Erythroblast (primary cell): ENCODE measurements around the gene KRT27.
"Not testable (repeated sequence)": the region's sequence is repeated elsewhere in the genome, so short reads cannot be mapped to it uniquely, and the experiment has no call there.

Source experiments
- DNase-seq, 2 experiments: peaks; one replicate each; lab custom pipeline; 2025; lab: John Stamatoyannopoulos, UW
- GATA1 ChIP-seq: IDR thresholded peaks from 2 replicates; pipeline ENCODE4 v1.6.1; 2011; ENCODE audit warnings: low read depth, mild to moderate bottlenecking, control low read depth, low read length, moderate library complexity
- POLR2A ChIP-seq: IDR thresholded peaks from 2 replicates; pipeline ENCODE4 v1.6.1; 2011; ENCODE audit warnings: mild to moderate bottlenecking, low read length

KRT27 gene

GRCh38 chr17:40817103-40817682 lies 34.8 kb upstream of the KRT27 start:
- DNase-seq, result no peak
- TF ChIP-seq GATA1, result no peak

GRCh38 chr17:40816569-40816968 lies 34.2 kb upstream of the KRT27 start:
- TF ChIP-seq POLR2A, result no peak
- TF ChIP-seq GATA1, result no peak

GRCh38 chr17:40815381-40815780 lies 33.0 kb upstream of the KRT27 start:
- no peak for DNase-seq
- TF ChIP-seq POLR2A, result no peak

More at GRCh38 chr17:40816569-40816968, 34.2 kb upstream of the KRT27 start:
- DNase-seq, result no peak

DNA sequence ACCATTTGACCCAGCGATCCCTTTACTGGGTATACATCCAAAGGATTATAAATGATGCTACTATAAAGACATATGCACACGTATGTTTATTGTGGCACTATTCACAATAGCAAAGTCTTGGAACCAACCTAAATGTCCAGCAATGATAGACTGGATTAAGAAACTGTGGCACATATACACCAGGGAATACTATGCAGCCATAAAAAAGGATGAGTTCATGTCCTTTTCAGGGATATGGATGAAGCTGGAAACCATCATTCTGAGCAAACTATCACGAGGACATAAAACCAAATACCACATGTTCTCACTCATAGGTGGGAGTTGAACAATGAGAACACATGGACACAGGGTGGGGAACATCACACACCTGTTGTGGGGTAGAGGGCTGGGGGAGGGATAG lies 32.3 kb upstream of the KRT27 start:
- DNase-seq, result not testable (repeated sequence)

DNA sequence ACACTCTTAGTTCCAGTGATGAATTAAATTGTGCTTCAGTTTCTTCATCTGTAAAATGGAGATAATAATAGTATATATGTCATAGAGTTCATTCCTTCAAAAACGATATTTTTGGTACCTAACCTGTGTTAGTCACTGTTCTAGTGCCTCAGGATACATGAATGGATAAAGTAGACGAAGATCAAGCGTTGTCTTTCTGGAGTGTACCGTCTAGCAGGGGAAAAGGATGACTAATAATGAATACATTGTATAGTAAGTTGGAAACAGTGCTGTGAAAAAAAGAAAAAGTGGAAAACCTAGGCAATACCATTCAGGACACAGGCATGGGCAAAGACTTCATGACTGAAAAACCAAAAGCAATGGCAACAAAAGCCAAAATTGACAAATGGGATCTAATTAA lies 31.5 kb upstream of the KRT27 start:
- no peak for TF ChIP-seq POLR2A
- no peak for TF ChIP-seq GATA1
- no peak for DNase-seq

- no peak for DNase-seq
- TF ChIP-seq POLR2A (no peak), GATA1 (no peak)
Measured at GRCh38 chr17:40812639-40813038, 30.3 kb upstream of the KRT27 start.

GRCh38 chr17:40810494-40810893 lies 28.1 kb upstream of the KRT27 start:
- no peak for DNase-seq
- no peak for TF ChIP-seq GATA1
- no peak for TF ChIP-seq POLR2A

- no peak for TF ChIP-seq GATA1
- no peak for TF ChIP-seq POLR2A
- no peak for DNase-seq
Measured at GRCh38 chr17:40809721-40810421, 27.5 kb upstream of the KRT27 start.

DNA sequence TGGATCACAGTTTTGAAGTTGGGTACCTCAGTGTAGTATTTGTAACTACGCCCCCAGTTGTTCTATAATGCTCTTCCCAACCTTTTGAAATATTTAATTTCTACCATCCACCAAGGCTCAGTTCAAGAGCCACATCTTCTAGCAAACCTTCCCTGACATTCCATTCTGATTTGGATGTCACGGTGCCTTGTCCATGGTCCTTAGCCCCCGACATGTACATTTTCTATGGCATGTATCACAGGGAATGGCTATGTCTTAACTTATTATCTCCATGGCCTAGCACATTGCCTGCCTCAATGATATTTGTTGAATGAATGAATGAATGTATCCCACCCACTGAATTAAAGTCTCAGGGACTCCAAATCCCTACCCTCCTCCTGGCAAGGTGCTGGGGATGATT lies 23.8 kb upstream of the KRT27 start:
- TF ChIP-seq GATA1, result no peak
- no peak for TF ChIP-seq POLR2A
- DNase-seq, result no peak

GRCh38 chr17:40803617-40804082 lies 21.3 kb upstream of the KRT27 start:
- TF ChIP-seq POLR2A, result no peak
- no peak for TF ChIP-seq GATA1
- DNase-seq, result peak; percentile 70 to 84

DNA sequence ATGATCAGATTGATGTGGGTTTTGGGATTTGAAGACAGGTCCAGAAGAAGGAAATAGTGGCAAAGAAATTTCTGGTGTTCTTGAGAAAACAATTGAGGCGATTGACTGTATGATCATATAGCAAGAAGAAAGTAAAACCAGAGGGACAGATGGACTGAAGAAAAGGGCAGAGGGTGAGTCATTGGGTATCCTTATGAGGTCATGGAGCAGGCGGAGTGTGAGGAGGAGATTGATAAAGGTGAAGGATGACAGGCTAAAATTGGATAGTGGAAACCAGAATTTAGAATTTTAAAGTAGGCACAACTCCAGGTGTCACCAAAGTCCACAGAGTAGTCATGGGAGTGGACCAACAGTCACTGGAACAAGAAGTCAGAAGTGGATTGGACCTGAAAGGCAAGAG lies 18.8 kb upstream of the KRT27 start:
- TF ChIP-seq GATA1 (no peak), POLR2A (no peak)
- DNase-seq, result no peak

GRCh38 chr17:40800381-40800780 lies 18.0 kb upstream of the KRT27 start:
- TF ChIP-seq POLR2A (no peak), GATA1 (no peak)
- DNase-seq, result no peak

DNA sequence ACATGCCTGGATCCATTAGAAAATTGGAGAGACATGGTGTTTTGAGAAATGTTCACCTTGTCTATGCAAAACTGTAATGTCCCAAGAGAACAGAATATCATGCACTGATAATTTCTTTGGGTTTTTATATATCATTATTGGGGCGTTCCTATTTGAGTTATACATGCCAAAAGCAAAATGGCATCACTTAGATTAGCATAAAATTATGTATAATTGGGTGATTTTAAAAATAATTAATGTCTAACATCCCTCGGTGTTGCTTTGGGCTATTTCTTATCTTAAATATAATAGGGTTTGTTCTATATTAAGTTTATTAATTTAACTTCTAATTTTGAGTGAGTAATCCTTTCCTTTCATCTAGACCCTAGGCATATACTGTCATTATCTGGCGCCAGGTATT lies 17.5 kb upstream of the KRT27 start, which contains the start of gene KRT28:
Gene KRT28 (minus strand): TSS at position 101 of the 400 bp plus-strand sequence. CDS start 66 bp downstream, at position 35.
- TF ChIP-seq GATA1 (no peak), POLR2A (no peak)
- DNase-seq, result no peak

DNA sequence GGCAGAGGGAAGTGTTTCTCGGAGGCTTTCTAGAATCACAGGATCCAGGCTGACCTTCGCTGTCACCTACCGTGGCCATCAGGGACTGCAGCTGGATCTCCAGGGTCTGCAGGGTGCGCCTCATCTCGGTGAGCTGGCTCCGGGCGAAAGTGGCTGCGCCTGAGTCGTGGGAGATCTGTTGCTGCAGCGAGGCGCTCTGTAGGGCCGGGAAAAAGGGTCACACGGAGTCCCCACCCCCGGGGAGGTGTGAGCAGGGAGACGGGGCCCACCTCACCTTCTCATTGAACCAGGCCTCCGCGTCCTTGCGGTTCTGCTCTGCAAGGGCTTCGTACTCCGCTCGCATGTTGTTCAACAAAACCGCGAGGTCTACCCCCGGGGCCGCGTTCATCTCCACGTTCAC lies 14.5 kb upstream of the KRT27 start:
- TF ChIP-seq GATA1 (no peak), POLR2A (no peak)
- no peak for DNase-seq
